ENCODE data around the gene OCEL1. TPM values are rescaled to one million over a fixed set of nuclear protein-coding genes. Genes with fewer than 3 reads are reported as not detected.

OCEL1 gene
- total RNA-seq, 1 donor from 2014 or later = 23.4 TPM

DNA sequence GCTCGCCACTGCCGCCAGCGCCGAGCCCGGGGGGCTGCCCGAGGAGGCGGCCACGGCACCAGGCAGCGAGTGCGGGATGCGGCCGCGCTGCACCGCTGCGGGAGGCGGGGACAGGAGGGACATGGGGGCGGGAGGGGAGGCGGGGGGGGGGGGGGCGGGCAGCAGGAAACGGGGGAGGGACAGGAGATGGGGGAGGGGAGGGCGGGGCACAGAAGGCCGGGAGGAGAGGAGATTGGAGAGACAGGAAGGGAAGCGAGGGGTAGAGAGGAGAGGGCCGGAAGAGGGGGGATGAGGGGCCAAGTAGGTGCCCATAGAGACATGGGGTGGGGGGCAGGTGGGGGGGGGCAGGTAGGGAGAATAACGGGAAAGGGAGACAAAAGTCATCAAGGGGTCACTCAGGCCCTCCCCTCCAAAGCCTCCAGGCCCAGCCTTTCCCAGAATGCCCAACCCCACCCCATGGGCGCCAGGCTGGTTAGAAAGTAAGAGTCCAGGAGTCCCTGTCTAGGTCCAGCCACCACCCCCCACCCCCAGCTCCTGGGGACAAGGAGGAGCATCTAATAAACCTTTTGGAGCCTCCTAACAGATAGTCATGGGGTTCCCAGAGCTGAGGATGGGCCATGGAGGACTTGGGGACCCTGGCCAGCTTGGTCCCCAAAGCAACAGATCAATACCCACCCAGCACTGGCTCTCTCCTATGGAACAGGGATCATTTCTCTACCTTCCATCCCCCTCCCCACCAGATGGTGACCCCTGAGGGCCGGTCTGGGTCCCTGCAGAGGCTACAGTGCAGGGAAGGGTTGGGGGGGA lies 10.1 kb downstream of the OCEL1 start:
- intact Hi-C loops (cut with DNase I) = no loop called here
- no peak for DNase-seq (ENCODE audit: low spot score)
- peak; percentile 25 for ATAC-seq

DNA sequence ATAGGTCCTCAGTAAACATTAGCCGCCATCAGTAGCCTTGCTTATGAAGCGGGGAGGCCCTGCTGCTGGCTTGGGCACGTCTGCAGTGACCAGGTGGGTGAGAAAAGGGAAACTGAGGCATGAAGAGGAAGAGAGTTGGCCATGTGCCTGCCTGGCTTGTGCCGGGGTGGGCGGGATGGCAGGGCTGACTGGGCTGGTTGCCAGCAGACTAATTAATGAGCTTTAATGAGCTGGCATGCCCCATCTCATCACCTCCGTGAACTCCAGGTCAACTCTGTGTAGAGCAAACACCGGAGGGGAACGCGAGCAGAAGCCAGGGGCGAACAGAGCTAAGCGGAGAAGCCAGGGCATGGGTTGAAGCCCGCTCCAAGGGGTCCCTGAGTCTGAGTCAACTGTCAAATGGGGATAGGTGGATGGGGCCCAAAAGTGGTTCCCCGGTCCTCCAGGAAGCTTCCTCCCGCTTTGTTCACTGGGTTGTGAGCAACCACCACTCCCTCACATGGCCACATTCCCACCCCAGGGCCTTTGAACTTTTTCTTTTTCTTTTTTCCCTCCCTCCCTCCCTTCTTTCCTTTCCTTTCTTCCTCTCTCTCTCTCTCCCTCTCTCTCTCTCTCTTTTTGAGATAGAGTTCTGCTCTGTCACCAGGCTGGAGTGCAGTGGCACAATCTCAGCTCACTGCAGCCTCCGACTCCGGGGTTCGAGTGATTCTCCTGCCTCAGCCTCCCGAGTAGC lies 11.0 kb downstream of the OCEL1 start:
- DNase-seq (ENCODE audit: low spot score) (no peak), ATAC-seq (no peak)
- intact Hi-C loops (cut with DNase I) = no loop called here

GRCh38 chr19:17237747-17238706 lies 12.0 kb downstream of the OCEL1 start:
- DNase-seq (ENCODE audit: low spot score) = no peak
- intact Hi-C loops (cut with DNase I) = no loop called here
- ATAC-seq = no peak

DNA sequence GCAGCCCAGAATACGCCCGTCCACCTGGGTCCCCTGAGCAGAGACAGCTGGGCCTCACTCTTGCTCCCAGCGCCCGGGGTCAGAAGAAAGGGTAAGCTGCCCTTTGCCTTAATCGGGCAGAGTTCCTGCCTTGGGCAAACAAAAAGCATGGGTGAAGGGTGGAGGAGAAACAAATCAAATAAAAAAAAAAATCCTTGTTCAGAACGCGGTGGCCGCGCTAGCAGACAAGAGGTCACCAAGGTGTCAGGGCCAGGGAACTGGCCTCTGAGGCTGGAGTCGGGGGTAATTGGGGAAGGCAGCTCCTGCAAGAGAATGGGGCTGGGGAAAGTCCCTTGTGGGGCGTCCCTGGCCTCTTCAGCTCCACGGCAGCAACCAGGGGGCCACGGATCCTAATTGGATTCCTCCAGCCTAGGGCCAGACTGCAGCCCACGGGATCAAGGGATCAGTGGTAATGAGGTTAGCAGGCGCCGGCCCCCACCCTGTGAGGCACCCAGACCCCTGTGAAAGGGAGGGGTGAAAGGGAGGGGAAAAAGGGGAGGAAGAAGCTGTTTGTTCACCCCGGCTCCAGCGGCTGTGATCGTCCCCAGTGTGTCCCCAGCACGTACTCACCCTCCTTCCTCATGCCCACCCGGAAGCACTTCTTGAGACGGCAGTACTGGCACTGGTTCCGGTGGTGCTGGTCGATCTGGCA lies 14.2 kb downstream of the OCEL1 start:
- DNase-seq (ENCODE audit: low spot score) (no peak), ATAC-seq (no peak)
- intact Hi-C loops (cut with DNase I) = no loop called here

DNA sequence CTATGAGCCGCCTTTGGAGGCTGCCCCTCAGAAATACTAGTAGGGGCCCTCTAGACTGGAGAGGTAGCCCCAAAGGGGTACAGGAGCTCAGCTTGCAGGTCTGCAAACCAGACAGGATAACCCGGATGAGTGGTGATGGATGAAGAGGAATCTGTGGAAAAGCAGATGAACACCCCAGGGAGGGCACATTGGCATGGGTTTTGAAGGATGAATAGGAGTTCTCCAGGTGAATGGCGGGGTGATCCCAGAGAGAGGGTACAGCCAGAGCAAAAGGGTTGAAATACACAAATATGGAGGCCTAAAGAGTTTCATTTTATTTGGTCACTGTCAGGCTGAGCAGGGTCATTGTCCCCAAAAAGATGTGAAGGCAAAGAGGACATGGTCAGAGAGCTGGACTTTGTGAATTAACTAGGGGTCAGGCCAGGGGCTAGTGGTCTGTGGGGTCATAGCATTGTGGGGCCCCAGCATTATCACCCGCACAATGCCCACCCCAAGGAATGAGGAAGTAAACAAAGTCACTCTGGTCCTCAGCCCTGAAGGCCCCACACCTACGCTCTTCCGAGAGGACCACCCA lies 14.9 kb downstream of the OCEL1 start:
- intact Hi-C loops (cut with DNase I) = no loop called here
- ATAC-seq (no peak), DNase-seq (ENCODE audit: low spot score) (no peak)

GRCh38 chr19:17242431-17243208 lies 16.6 kb downstream of the OCEL1 start:
- ATAC-seq (no peak), DNase-seq (ENCODE audit: low spot score) (no peak)
- intact Hi-C loops (cut with DNase I) = no loop called here

- intact Hi-C loops (cut with DNase I) = no loop called here
- ATAC-seq = no peak
- no peak for DNase-seq (ENCODE audit: low spot score)
Observed at GRCh38 chr19:17243211-17243829, 17.3 kb downstream of the OCEL1 start.

- ATAC-seq (peak; percentile 37), DNase-seq (ENCODE audit: low spot score) (peak; percentile 72)
- intact Hi-C loops (cut with DNase I) = no loop called here
Observed at GRCh38 chr19:17243830-17244617, 18.0 kb downstream of the OCEL1 start.

GRCh38 chr19:17244618-17245534 lies 18.9 kb downstream of the OCEL1 start:
- no peak for ATAC-seq
- intact Hi-C loops (cut with DNase I) = no loop called here
- peak; percentile 71 for DNase-seq (ENCODE audit: low spot score)

GRCh38 chr19:17245535-17245984 lies 19.5 kb downstream of the OCEL1 start, which contains the start of gene NR2F6:
Gene NR2F6, minus strand, starts transcription at chr19:17245919. Its CDS starts 699 bp downstream, at chr19:17245220.
- intact Hi-C loops (cut with DNase I) = no loop called here
- no peak for ATAC-seq
- no peak for DNase-seq (ENCODE audit: low spot score)

DNA sequence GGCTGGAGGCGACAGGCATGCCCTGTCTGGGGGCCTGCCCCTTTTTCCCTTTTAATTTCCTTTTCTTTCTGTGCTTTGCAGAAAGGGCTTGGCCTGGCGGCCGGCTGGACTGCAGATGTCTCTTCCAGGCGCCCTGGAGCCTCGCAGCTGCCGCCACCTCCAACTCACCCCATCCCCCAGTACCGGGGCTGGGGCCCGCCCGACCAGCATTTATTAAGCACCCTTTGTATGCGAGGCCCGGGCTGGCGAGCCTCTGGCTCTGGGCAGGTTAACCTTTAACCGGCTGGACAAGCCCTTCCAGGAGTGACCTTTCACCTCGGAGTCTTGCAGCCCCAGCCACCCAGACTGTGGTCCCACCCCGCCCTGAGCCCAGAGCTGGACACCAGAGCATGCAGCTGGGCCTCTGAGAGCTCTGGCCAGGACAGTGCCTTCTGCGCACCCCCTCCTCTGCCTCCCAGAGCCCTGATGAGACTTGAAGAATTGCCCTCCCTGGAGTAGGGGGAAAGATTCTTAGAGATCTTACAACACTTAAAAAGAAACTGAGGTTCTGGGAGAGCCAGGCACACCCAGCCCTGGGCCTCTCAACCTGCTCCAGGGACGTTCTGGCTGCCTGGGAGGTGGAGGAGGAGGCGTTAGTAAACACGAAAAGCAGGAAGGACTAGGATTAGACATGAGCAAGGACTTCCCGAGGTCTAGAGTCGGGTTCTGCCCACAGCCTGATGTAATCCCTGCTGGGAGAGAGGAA lies 20.8 kb downstream of the OCEL1 start:
- intact Hi-C loops (cut with DNase I) = no loop called here
- ATAC-seq = peak; percentile 51
- DNase-seq (ENCODE audit: low spot score) = peak; percentile 73

DNA sequence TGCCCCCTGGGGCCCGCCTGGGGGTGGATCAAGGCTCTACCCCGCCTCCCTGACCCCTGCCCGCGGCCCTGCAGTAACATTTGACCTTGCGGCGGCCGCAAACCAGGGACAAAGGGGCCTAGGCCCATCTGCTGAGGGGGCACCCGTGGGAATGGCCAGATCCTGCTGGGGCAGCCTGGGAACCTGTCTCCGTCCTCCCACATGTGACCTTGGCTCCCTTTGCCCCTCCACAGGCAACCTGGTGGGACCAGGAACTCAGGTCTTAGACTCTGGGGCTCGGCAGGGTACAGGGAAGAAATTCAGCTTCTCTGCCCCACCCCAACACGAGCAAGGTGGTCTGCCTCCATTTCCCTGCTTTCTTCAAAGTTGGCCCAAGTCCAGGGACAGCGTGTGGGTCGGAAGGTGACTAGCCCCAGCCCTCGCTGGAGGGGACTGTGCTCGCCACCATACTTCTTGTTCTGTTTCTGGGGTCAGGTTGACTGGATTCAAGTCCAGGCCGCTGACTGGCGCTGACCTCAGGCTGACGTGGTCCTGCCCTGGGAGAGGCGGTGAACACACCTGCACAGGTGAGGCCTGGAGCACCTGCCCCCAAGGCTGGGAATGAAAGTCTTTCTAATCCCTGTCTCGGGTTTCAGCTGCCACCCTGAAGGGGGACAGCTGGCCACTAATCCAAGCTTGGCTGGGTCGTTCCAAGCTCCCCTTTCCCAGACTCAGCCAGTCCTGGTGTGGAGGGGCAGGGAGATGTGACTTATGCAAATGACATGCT lies 22.2 kb downstream of the OCEL1 start:
- intact Hi-C loops (cut with DNase I) = no loop called here
- no peak for ATAC-seq
- no peak for DNase-seq (ENCODE audit: low spot score)

GRCh38 chr19:17249887-17250548 lies 24.0 kb downstream of the OCEL1 start:
- no peak for ATAC-seq
- DNase-seq (ENCODE audit: low spot score) = no peak
- intact Hi-C loops (cut with DNase I) = no loop called here
